GM18868 (cell line): ENCODE data around the gene B3GALT5.

Experiments used
- ATAC-seq: cut with Tn5 transposase; IDR thresholded peaks from one replicate; pipeline ENCODE4 v1.9.1; 2021; ENCODE audit warnings: mild to moderate bottlenecking, moderate library complexity; ENCODE audit not compliant: unreplicated experiment

The B3GALT5 gene

DNA sequence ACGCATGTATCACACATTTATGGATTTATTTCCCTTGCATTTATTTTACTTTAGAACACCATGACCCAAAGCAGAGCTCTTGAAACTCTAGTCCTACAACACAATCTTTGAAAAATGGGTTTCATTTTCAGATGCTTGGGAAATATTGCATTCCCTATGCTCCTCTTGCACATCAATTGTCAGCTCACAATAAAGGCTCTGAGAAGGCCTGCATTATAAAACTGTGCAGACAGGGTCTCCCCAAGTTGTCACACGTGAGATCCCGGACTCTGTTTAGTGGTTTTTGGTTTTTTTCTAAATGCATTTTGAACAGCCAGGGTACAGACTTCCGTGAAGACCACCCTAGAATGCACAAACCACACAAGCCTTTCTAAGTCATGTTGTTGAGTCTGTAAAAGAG is 9.9 kb upstream of the B3GALT5 start:
- ATAC-seq = no peak

GRCh38 chr21:39604951-39605350 is 7.8 kb upstream of the B3GALT5 start:
- no peak for ATAC-seq

DNA sequence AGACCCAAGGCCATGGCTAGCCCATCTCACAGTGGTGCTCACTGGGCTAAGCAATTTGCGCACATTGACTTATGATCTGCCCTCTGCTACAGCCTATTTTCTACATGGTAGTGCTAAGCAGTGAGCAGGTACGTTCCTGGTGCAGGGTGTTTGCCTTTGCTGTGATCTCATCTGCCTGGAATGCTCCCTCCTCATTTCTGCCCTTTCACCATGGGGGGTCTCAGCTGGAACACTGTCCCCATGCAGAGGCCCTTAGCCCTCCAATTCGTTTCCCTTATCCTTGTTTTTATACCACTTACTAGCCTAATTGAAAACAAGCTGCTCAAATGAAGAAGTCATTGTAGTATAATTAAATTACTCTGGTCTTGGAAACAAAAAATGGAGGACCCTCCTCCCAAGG is 2.0 kb upstream of the B3GALT5 start:
- ATAC-seq = no peak

DNA sequence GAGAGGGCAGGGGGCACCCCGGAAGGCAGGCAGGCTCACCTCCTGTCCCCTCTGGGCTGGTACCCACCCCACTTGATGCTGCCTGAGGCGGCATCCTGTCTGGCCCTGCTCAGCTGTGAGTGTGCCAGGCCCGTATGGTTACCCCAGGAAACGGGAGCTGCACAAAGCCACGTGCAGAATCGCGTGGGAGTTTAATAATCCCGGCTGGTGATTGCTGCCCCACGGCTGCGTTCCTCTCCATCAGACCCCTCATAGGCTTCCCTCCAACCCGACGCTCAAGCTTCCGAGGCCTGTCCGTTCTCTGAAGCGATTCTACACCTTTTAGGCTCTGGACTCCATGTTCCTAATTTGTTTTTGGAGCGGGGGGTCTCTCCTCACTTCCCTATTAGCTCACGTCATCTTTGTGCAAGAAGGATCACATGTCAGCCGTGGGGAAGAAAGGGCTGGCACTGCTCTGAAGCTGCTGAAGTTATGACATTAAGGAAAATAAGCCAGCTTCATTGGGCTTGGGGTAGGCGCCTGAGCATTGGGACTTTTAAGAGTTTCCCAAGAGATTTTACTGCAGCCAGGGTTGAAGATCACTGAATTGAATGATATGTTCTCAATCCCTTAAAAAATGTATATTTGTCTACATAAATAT is 1.1 kb upstream of the B3GALT5 start:
- ATAC-seq = no peak

DNA sequence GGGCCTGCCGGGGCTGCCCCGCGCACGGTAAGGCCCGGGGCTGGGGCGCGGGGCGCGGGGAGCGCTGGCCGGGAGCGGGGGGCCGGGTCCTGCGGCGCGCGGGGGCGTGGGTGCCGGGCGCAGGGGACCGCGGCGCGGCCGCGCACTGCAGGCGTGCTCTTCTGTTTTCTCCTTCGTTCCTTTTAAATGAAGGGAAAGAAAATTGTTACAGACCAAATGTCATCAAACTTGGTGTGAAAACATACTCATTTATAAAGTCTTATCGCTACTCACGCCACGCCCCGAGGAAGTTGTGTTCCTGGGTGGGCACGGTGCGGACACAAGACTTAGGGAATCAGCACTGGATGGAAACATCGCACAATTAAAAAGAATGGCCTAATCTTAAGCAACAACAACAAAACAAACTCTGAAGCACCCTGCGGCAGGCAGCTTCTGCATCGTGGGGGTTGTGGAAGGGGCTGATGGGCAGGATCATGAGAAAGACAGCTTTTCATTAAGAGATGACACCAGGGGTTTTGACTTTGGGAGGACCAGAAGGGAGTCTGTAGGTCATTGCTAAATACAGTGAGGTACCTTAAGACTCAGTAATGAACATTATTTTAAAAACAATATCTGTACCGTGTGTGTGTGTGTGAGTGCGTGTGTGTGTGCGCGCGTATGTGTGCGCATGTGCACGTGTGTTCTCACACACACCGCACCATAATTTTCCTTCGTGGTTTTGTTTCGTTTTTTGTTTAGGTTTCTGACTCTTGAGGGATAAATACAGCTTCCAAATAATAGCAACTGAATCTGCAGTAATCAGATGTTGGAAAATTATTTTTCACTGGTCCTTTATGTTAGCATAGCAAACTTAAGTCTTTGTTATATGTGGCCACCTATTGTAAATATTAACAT is 548 bp downstream of the B3GALT5 start:
- no peak for ATAC-seq

DNA sequence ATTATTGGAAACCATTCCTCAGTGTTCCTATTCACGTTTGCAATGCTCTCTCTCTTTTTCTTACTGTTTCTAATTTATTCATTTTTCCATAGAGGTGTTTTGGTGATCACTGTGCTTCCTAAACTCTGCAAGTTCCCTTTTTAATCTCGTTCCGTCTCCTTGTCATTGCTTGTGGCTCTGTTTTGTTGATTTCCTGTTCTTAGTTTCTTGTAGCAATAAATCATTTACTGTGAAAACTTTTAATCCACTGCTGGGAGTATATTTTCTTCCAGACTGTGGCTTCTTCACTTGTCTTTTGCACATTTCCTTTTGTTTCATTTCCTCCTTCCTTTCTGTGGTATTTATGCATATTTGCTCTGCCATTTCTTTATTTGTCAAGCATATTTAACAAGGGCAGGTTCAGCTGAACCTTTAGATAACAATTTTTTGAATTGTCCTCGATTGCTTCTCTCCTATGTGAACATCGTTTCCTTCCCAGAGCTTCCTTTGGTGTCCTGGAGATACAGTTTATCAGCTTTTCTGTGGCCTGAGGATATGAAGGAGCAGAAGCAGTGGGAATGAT is 3.6 kb downstream of the B3GALT5 start:
- no peak for ATAC-seq

- ATAC-seq = no peak
These were observed 8.1 kb downstream of the B3GALT5 start for GRCh38 chr21:39620856-39621255.

GRCh38 chr21:39625211-39625895 is 12.6 kb downstream of the B3GALT5 start:
- no peak for ATAC-seq

DNA sequence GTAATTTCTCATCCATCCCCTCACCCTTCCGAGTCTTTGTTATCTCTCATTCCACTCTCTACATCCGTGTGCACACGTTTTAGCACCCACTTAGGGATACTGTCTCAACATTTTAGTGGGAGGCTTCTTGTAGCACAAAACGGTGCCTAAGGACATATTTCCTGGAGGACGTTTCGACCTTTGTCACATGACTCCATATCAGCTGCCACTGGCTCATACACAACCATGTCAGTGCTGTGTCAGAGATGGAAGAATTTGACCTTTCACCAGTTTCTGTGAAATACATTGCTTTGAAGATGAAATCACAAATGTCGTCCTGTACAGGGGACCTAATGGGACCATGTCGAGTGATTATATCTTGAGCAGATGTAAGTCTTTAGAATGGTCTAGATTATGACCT is 15.6 kb downstream of the B3GALT5 start:
- no peak for ATAC-seq

DNA sequence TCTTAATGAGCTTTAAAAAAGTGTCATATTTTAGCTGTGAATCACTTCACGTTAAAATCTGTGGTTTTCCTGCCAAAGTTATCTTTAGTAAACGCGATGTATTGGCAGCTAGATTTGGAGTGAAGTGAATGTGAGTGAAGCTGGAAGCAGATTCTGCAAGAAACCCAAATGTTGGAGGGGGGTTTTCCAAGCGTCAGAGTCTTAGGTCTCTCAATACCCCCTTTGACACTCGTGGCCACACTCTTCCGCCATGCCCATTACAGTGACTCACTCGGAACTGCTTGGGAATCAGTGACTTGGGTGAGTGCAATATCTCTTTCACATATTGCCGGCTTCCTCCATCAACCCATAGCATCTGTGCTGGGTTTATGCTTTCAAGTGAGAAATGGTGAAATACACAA is 17.5 kb downstream of the B3GALT5 start:
- no peak for ATAC-seq

DNA sequence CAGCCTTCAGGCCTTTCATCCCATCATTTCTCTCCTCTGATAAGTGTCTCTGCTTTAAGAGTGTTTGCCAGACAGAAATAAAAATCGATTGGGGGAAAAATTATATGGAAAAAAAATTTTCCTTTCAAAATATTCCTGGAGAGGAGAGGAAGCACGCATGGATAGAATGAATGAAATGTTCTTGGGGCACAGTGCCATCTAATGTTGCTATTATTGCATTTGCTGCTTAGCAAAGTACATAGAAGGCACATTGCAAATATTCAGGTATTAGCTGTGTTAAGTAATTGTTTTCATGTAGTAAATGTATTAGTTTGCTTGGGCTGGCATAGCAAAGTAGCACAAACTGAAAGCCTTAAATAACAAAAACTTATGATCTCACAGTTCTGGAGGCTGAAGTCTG is 18.1 kb downstream of the B3GALT5 start:
- ATAC-seq = no peak

DNA sequence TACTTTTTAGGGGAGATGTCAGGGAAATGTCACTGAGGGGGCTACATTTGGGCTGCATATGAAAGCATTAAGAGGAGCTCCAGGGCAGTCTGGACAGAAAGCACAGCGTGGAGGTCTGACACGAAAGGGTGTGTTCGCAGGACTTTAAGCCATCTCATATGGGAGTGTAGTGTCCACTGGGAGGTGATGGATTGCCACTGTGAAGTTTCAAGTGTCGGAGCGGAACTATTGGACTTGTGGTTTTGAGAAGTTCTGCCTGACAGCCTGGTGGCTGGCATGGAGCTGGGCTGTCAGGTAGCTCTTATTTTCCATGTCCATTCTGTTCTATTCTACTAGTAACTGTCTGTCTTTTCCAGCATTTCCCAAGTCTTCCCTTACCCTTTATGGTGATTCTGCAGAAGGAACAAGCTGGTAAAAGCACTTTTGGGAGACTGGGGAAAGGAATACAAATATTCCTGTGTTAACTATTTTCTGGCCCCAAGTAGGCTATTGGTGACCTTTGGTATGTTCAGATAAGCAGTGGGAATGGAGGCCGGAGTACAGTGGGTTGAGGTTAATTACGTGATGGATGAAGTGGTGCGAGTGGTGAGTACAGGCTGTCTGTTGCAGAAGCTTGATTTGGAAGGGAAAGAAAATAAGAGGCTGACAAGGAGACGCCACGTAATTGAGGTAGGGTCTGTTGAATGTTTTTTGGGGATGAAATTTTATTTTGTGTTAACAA is 19.3 kb downstream of the B3GALT5 start:
- no peak for ATAC-seq

GRCh38 chr21:39632796-39633442 is 20.2 kb downstream of the B3GALT5 start:
- ATAC-seq = no peak

- no peak for ATAC-seq
These were observed 21.0 kb downstream of the B3GALT5 start for GRCh38 chr21:39633770-39634181.

DNA sequence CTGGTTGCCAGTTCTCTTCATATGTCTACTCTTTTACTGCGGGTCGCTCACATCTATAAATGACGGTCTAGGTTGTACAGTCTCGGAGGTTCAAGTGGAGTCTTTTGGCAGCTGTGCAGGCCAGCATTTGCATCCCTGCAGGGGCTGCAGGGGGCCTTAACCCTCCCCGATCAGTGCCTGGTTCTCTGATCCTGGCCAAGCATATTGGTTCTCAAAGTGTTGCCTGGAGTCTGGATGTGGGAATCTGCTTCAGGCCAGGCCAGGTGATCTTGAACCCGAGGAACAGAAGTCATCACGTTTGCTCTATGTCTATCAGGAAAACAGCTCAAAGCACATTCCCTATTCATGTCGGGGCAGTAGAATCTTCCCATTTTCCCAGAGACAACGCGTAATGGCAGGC is 21.8 kb downstream of the B3GALT5 start:
- ATAC-seq = no peak

- ATAC-seq = no peak
These were observed 24.6 kb downstream of the B3GALT5 start for GRCh38 chr21:39637197-39637970.

DNA sequence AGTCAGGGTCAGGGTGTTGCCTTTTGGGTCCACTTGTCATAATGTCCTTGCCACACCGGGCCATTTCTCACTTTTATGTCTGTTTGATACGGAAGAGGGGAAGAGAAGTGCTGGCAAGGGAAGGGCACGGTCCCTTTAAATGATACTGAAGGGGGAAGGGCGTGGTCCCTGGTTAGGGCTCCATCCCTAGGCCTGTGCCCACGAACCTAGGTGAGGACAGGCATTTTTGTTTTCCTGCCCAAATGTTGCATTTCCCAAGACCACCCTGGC is 25.2 kb downstream of the B3GALT5 start:
- no peak for ATAC-seq

DNA sequence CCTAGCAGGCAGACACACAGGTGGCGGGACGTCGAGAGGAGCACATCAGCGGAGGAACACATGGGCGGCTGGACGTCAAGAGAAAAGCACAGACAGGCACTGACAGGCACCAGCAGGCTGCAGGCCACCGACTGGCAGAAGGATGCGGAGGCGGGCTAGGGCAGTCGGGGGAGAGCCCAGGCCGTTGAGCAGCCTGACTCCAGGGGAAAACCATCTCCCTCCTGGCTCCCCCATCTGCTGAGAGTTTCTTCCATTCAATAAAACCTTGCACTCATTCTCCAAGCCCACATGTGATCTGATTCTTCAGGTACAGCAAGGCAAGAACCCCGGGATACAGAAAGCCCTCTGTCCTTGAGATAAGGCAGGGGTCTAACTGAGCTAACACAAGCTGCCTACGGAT is 25.5 kb downstream of the B3GALT5 start:
- no peak for ATAC-seq

DNA sequence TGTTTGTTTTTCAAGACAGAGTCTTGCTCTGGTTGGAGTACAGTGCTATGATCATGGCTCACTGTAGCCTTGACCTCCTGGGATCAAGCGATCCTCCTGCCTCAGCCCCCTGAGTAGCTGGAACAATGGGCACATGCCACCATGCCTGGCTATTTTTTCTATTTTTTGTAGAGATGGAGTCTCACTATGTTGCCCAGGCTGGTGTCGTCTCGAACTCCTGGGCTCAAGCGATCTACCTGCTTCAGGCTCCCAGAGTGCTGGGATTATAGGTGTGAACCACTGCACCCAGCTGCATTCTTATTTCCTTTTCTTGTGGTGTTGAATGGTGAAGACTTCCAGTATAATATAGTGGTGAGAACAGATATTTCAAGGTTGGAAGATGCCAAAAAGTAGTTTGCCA is 28.0 kb downstream of the B3GALT5 start:
- ATAC-seq = no peak
